ENCODE data around the gene UBE2D3.
"Not testable (repeated sequence)": the region's sequence is repeated elsewhere in the genome, so short reads cannot be mapped to it uniquely, and the experiment has no call there.

UBE2D3 gene

DNA sequence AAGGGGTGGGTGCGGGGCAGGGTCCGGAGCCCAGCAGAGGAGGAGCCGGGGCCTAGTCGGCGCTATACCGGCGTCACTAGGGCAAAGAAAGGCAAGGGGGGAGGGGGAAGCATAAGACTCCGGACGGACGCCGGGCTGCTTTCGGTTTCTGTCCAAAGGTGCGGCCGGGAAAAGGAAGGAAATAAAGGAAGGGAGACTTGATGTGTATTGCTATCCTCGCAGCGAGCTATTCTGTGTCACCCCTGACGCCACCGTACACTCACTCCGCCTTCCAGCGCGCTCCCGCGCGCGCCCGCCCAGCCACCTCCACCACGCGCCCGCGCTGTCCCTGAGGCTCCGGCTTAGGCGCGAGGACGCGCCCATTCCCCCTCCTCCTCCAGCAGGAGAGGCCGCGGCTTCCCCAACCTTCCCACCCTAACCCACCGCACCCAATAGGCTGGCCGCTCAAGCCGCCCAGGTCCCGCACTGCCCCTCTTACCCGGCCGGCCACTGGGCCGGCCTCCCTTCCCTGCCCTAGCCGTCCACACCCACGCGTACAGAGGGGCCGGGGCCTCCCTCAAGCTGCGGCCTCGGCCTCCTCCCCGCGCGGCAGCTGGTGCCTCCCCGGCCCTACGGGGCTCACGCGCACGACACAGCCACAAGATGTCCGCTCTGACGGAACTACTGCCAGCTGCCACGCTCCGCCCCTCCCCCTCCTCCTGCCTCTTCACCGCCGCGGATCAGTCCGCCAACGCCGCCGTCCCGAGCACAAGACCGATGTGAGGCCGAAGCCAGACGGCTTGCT is at the start of gene UBE2D3:
UBE2D3 (minus strand) TSS at position 662 of the 784 bp plus-strand sequence. CDS start 1,043 bp downstream, outside the sequence.
- ATAC-seq (replicated peaks) (peak; percentile 57 to 62), DNase-seq (peak; percentile 95)
- Mint-ChIP-seq H3K27me3 (no peaks in the 10 kb centered on the region), H3K4me1 (peaks cover 20 to 38% of the 10 kb centered on the region in 2 donors), H3K36me3 (peaks cover 8 to 19% of the 10 kb centered on the region in 2 donors), H3K4me3 (no peak within 1 kb of the TSS), H3K9me3 (no peaks in the 10 kb centered on the region), H3K27ac (no peak within 1 kb of the TSS)

DNA sequence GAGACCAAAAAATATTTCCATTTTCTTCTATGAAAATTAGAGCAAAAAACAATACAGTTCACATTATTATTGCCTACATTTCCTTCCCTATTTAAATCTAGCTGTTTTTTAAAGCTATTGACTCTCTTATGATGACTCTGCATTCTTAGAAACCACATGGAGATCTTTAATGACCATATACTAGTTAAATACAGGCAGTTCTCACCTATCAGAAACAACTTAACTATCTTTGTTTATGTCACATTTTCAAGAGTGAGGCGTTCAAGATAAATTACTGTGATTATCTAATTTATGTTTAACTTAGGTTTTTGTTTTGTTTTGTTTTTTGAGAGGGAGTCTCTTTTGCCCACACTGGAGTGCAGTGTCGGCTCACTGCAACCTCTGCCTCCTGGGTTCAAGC is 44.4 kb upstream of the UBE2D3 start:
- Mint-ChIP-seq H3K27me3 (no peaks in the 10 kb centered on the region), H3K9me3 (peaks cover 0 to 3% of the 10 kb centered on the region in 2 donors), H3K4me3 (no peak overlapping the region), H3K36me3 (peaks cover 32 to 37% of the 10 kb centered on the region in 2 donors), H3K27ac (peak overlapping the region; percentile 44), H3K4me1 (peaks cover 11 to 41% of the 10 kb centered on the region in 2 donors)
- DNase-seq (no peak), ATAC-seq (replicated peaks) (no peak)

DNA sequence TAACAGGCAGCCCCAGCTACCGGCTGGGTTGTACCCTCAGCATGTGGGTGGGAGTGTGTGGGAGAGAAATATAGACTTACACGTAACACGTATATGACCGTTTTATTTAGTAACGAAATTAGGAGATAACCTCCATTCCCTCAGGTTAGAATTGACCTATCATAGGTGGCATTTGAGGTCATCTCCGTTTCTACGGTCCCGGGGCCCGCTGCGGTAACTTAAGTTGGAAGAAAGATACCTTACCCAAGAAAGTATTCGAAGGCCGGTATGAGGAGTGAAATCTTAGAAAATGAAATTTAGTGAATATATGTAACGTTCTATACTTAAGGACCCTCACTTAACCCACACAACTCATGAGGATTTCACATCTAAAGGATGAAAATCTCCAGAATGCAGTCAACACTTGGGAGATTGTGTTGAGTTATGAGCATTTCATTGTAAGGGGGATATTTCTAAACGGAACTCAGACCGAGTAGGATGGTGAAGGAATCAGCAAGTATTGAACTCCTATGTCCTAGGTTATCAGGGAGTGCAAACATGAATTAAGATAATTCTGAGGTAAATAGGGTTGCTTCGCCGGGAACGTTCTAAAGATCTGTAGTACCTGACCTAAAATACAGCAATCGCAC is 42.3 kb upstream of the UBE2D3 start:
- Mint-ChIP-seq H3K27me3 (no peaks in the 10 kb centered on the region), H3K4me3 (peak overlapping the region; percentile 96 to 97), H3K9me3 (peaks cover 0 to 3% of the 10 kb centered on the region in 2 donors), H3K27ac (peak overlapping the region; percentile 99), H3K4me1 (peaks cover 15 to 48% of the 10 kb centered on the region in 2 donors), H3K36me3 (peaks cover 23 to 25% of the 10 kb centered on the region in 2 donors)
- no peak for DNase-seq
- ATAC-seq (replicated peaks): peak; percentile 36 to 38

DNA sequence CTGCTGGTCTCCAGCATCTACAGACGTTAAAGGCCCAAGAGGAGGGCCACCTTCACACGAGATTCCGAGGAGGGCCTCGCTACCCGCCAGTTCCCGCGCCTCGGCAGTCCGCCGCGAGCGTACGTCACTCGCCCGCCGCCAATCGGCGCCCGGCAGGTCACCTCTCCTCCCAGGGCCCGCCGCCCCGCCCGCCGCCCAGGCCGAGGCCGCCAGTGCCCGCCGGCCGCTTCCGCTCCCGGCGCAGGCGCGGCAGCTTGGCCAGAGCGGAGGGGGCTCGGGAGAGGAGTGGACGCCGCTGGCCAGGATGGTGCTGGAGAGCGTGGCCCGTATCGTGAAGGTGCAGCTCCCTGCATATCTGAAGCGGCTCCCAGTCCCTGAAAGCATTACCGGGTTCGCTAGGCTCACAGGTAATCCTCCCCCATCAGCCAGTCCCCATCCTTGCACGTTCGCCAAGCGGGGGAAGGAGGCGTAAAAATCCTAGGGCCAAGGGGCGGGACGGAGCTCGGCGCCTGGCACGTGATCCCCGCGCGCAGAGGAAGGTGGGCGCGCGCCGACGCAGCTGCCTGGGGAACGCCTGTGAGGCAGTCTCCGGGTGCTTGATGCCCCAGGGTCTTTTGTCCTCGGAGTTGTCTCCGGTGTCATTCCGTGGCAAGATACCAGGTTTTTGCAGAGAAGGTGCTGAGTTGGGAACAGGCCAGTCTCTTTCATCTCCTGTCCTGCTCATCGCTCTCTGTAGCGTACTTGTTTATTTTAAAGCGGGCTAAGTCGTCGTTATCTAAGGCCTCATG is 41.6 kb upstream of the UBE2D3 start, which contains the start of gene CISD2:
CISD2 (plus strand) TSS at position 212 of the 788 bp plus-strand sequence; CDS start at position 305, 93 bp downstream.
- Mint-ChIP-seq H3K27ac (peak within 1 kb of the TSS; percentile 99), H3K27me3 (no peaks in the 10 kb centered on the region), H3K4me1 (peaks cover 13 to 45% of the 10 kb centered on the region in 2 donors), H3K4me3 (peak within 1 kb of the TSS; percentile 96 to 97), H3K9me3 (peaks cover 0 to 3% of the 10 kb centered on the region in 2 donors), H3K36me3 (peaks cover 20 to 22% of the 10 kb centered on the region in 2 donors)
- DNase-seq (peak; percentile 91), ATAC-seq (replicated peaks) (peak; percentile 89 to 91)

DNA sequence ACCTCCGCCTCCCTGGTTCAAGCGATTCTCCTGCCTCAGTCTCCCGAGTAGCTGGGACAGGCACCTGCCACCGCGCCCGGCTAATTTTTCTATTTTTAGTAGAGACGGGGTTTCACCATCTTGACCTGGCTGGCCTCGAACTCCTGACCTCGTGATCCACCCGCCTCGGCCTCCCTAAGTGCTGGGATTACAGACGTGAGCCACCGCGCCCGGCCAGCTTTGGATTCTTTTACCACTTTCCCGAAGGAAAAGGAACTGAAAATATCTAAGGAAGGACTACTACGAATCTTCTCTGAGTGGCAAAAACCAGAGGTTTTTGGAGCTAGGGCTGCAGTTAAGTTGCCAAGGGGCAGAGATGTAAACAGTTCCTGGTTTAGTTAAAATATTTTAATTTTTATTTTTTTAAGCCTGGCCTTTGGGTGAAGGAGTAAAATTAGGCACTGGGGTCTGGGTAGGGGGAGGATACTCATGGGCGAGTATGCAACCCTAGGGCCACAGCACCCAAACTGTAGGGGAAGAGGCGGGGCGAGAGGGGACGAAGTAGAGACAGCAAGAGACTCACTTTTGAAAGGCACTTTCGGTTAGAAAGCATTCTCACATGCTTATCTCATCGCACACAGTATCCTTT is 40.9 kb upstream of the UBE2D3 start:
- Mint-ChIP-seq H3K27me3 (no peaks in the 10 kb centered on the region), H3K36me3 (peaks cover 18 to 19% of the 10 kb centered on the region in 2 donors), H3K4me3 (peak overlapping the region; percentile 96 to 97), H3K9me3 (peaks cover 0 to 3% of the 10 kb centered on the region in 2 donors), H3K27ac (peak overlapping the region; percentile 99), H3K4me1 (peaks cover 11 to 38% of the 10 kb centered on the region in 2 donors)
- DNase-seq (peak; percentile 18), ATAC-seq (replicated peaks) (peak; percentile 55 to 59)

DNA sequence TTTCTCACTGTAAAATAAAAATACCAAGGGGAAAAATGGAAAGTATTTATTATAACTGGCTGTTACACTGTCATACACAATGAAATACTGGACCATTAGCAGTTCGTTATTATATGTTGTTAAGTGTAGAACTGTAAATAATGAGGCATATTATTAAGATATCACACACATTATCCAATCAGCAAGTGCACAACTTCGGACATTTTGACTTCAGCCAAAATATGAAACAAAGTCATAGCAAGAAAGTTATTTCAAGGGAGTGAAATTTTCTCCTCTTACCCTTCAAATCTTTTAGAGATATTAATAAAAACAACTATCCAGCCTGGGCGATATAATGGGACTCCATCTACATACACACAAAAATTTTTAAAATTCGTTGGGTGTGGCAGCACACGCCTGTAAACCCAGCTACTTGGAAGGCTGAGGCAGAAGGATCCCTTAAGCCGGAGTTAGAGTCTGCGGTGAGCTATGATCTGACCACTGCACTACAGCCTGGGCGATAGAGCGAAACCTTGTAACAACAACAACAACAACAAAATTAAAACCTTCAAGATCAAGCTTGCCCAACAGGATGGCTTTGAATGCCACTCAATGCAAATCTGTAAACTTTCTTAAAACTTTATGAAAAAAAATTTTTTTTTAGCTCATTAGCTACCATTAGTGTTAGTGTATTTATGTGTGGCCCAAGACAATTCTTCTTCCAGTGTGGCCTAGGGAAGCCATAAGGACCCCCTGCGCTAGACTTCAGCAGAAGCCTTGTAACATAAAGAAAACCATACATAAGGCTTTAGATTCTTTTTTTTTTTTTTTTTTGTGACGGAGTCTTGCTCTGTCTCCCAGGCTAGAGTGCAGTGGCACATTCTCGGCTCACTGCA is 40.2 kb upstream of the UBE2D3 start:
- H3K36me3 Mint-ChIP-seq: peaks cover 13 to 14% of the 10 kb centered on the region in 2 donors
- no peak for DNase-seq
- ATAC-seq (replicated peaks): no peak
- H3K4me1 Mint-ChIP-seq: peaks cover 6 to 32% of the 10 kb centered on the region in 2 donors
- H3K27me3 Mint-ChIP-seq: no peaks in the 10 kb centered on the region
- no peaks in the 10 kb centered on the region for H3K9me3 Mint-ChIP-seq
- H3K27ac Mint-ChIP-seq: peak overlapping the region; percentile 99
- H3K4me3 Mint-ChIP-seq: peak overlapping the region; percentile 96 to 97

DNA sequence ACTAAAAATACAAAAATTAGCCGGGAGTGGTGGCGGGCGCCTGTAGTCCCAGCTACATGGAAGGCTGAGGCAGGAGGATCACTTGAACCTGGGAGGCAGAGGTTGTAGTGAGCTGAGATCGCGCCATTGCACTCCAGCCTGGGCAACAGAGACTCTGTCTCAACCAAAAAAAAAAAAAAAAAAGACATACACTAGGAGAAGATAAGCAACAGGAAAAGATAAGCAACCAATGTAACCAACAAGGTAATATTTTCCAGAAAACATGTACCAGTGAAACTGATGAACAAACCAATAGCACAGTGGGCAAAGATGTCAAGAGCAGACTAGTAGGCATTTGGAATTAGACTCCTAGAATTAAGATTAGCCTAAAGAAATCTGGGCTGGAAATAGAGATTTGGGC is 38.0 kb upstream of the UBE2D3 start:
- H3K4me3 Mint-ChIP-seq; H3K27ac Mint-ChIP-seq; H3K9me3 Mint-ChIP-seq; DNase-seq; ATAC-seq (replicated peaks); H3K27me3 Mint-ChIP-seq: not testable (repeated sequence)
- Mint-ChIP-seq H3K36me3 (peaks cover 16 to 21% of the 10 kb centered on the region in 2 donors), H3K4me1 (peaks cover 8 to 31% of the 10 kb centered on the region in 2 donors)

DNA sequence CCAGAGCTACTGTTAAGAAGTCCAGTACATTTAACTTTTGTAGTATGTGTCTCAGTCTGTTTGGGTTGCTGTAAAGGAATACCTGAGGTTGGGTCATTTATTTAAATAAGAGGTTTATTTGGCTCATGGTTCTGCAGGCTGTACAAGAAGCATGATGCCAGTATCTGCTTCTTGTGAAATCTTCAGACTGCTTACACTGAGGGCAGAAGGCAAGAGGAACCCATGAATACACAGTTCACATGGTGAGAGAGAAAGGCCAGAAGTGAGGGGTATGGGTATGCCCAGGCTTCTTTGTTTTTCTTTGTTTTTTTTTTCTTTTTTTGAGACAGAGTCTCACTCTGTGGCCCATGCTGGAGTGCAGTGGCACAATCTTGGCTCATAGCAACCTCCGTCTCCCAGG is 35.4 kb upstream of the UBE2D3 start:
- H3K27me3 Mint-ChIP-seq: no peaks in the 10 kb centered on the region
- peaks cover 11 to 15% of the 10 kb centered on the region in 2 donors for H3K9me3 Mint-ChIP-seq
- H3K4me3 Mint-ChIP-seq: no peak overlapping the region
- peaks cover 8 to 29% of the 10 kb centered on the region in 2 donors for H3K4me1 Mint-ChIP-seq
- no peak for ATAC-seq (replicated peaks)
- DNase-seq: no peak
- peaks cover 20 to 35% of the 10 kb centered on the region in 2 donors for H3K36me3 Mint-ChIP-seq
- no peak overlapping the region for H3K27ac Mint-ChIP-seq

DNA sequence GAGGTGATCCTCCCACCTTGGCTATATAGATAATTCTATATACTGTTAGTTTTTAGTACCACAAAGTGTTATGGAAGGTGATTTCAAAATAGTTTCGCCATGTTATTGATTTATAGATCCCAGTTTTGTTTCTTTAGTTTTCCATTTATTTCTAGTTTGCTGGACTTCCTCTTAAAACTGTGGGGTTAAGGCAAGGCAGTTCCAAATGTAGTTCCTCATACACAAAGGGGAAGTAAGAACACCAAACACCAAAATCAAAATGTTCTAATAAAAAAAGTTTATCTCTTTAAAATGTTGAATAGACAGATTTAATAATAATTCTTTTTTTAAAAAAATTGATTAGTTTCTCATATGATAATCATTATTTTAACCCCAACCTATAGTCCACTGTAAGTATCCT is 34.7 kb upstream of the UBE2D3 start:
- no peak overlapping the region for H3K4me3 Mint-ChIP-seq
- ATAC-seq (replicated peaks): no peak
- peaks cover 20 to 35% of the 10 kb centered on the region in 2 donors for H3K36me3 Mint-ChIP-seq
- no peaks in the 10 kb centered on the region for H3K27me3 Mint-ChIP-seq
- peaks cover 8 to 24% of the 10 kb centered on the region in 2 donors for H3K4me1 Mint-ChIP-seq
- peak overlapping the region; percentile 20 for H3K27ac Mint-ChIP-seq
- peaks cover 11 to 15% of the 10 kb centered on the region in 2 donors for H3K9me3 Mint-ChIP-seq
- DNase-seq: no peak

DNA sequence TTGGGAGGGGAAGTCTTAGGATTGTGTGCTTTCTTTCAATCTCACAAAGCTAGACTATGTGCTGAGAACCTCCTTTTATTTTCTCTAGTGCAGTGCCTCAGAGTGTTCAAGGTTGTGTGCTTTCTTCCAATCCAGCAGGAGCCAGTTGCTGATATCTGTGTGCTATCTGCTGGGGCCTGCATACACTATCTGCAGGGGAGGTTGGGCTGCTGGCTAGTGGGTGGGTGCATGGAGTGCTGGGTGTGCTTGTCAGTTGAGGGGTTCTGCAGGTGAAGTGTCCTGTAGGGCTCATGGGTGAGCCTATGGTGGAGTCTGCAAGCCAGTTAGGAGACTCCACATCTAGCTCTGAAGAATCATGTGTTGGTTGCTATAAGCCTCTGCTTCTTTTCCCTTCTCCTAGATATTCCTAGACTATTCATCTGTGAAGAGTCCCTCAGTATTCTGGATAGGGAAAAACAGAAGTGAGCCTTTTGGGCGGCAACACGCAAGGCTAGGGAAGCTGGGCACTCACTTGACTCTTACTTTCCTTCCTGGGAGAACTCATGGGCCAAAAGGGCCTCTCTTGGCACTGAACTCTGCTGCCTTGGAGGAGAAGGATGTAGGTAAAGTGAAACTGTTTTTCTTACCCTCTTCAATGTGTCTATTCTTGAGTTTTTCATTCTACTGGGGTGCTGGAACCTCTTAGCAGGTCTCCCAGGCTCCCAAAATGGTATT is 33.4 kb upstream of the UBE2D3 start:
- H3K27ac Mint-ChIP-seq: no peak overlapping the region
- no peak for DNase-seq
- ATAC-seq (replicated peaks): no peak
- H3K9me3 Mint-ChIP-seq: peaks cover 11 to 15% of the 10 kb centered on the region in 2 donors
- peaks cover 22 to 35% of the 10 kb centered on the region in 2 donors for H3K36me3 Mint-ChIP-seq
- peaks cover 6 to 23% of the 10 kb centered on the region in 2 donors for H3K4me1 Mint-ChIP-seq
- no peaks in the 10 kb centered on the region for H3K27me3 Mint-ChIP-seq
- H3K4me3 Mint-ChIP-seq: no peak overlapping the region

DNA sequence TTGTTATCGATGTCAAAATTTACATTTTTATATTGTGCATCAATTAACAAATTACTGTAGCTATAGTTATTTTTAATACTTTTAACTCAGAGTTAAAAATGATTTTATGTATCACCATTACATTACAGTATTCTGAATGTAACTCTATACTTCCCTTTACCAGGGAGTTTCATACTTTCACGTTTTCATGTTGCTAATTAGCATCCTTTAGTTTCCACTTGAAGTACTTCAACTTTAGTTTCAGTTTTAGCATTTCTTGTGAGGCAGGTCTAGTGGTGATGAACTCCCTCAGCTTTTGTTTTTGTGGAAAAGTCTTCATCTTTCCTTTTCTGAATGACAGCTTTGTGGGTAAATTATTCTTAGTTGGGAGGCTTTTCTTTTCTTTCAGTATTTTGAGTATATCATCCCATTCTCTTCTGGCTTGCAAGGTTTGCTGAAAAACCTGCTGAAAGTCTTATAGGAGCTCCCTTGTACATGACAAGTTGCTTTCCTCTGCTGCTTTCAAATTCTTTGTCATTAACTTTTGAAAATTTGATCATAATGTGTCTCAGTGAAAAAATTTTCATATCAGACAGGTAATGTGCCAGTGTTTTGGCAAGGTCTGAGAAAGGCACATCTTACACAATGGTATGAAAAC is 31.6 kb upstream of the UBE2D3 start:
- no peaks in the 10 kb centered on the region for H3K27me3 Mint-ChIP-seq
- DNase-seq: no peak
- H3K9me3 Mint-ChIP-seq: peaks cover 11 to 15% of the 10 kb centered on the region in 2 donors
- H3K27ac Mint-ChIP-seq: peak overlapping the region; percentile 56
- no peak overlapping the region for H3K4me3 Mint-ChIP-seq
- H3K4me1 Mint-ChIP-seq: peaks cover 4 to 16% of the 10 kb centered on the region in 2 donors
- peaks cover 12 to 26% of the 10 kb centered on the region in 2 donors for H3K36me3 Mint-ChIP-seq
- peak; percentile 55 to 63 for ATAC-seq (replicated peaks)

DNA sequence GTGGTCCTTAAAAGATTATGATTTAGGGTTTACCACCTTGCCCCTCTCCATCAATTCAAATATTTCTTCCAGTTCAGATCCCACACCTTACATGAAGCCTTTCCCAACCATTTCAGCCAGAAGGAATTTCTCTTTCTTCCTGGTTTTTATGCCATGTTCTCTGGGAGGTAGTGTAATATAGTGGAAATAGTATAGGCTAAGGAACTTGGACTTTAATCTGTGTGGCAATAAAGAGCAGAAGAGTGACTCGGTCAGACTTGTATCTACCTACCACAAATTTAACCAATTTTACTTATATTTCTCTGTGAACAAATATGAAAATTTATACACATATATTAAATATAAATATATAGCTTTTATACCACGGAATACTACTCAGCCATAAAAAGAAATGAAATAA is 23.0 kb upstream of the UBE2D3 start:
- Mint-ChIP-seq H3K4me3 (no peak overlapping the region), H3K36me3 (peaks cover 1 to 4% of the 10 kb centered on the region in 2 donors), H3K4me1 (no peaks in the 10 kb centered on the region), H3K9me3 (peaks cover 2 to 4% of the 10 kb centered on the region in 2 donors), H3K27ac (no peak overlapping the region), H3K27me3 (no peaks in the 10 kb centered on the region)
- DNase-seq (no peak), ATAC-seq (replicated peaks) (no peak)

All from stimulated activated naive B cell treated with anti-CD40 and anti-IgM and Interleukin-4, amounts not matched to agents 10 μg/mL and 1 μg/mL and 100 μg/mL, for 72 hours (primary cell).